Measurements from ENCODE around the gene CYB561. TPM values are rescaled to one million over a fixed set of nuclear protein-coding genes. Genes with fewer than 3 reads are reported as not detected.

The CYB561 gene
- total and polyA plus RNA-seq, 2 experiments from 2014 or later = 15.9 to 19.1 TPM

GRCh38 chr17:63464691-63465236 lies 18.7 kb upstream of the CYB561 start:
- H3K4me2 ChIP-seq (ENCODE audit: unreplicated experiment) = no peak overlapping the region
- peaks cover 28% of the 10 kb centered on the region for H3F3A ChIP-seq (ENCODE audit: insufficient read depth)
- H3K36me3 ChIP-seq (ENCODE audit: low read depth) = no peaks in the 10 kb centered on the region
- no peaks in the 10 kb centered on the region for H3K27me3 ChIP-seq (replicated peaks; ENCODE audit: insufficient read depth)
- no peak overlapping the region for H3K9ac ChIP-seq
- no peaks in the 10 kb centered on the region for H3K9me2 ChIP-seq (ENCODE audit: insufficient read depth)
- WGBS, 2 experiments (ENCODE audit: low coverage in 1 of 2, low lambda C conversion rate in 2 of 2, missing lambda C conversion rate in 2 of 2) = 82 to 90% methylated on average over 4 of the region's 4 CpGs
- DNase-seq = no peak
- peaks cover 23% of the 10 kb centered on the region for H3K4me1 ChIP-seq (ENCODE audit: insufficient read depth)
- H3K27ac ChIP-seq = no peak overlapping the region
- H4K20me1 ChIP-seq (ENCODE audit: insufficient read depth) = no peaks in the 10 kb centered on the region
- TF ChIP-seq EZH2phosphoT487 (IDR thresholded peaks at IDR 0.05; ENCODE audit: insufficient read depth, low read depth) (no peak), EZH2 (IDR thresholded peaks at IDR 0.05; ENCODE audit: insufficient read depth, poor library complexity, severe bottlenecking) (no peak)
- no peaks in the 10 kb centered on the region for H3K9me3 ChIP-seq (ENCODE audit: low read depth)
- H3K79me2 ChIP-seq (ENCODE audit: insufficient read depth) = no peaks in the 10 kb centered on the region
- H2AFZ ChIP-seq = no peak overlapping the region
- in situ Hi-C loops (cut with MboI) = no loop called here
- no peak overlapping the region for H3K4me3 ChIP-seq

GRCh38 chr17:63463771-63464170 lies 17.7 kb upstream of the CYB561 start:
- Histone ChIP-seq H3K36me3 (ENCODE audit: low read depth) (no peaks in the 10 kb centered on the region), H3K4me2 (ENCODE audit: unreplicated experiment) (no peak overlapping the region), H3K4me1 (ENCODE audit: insufficient read depth) (peaks cover 23% of the 10 kb centered on the region), H3K4me3 (no peak overlapping the region), H3K27ac (no peak overlapping the region), H3K9ac (no peak overlapping the region), H3K79me2 (ENCODE audit: insufficient read depth) (no peaks in the 10 kb centered on the region), H2AFZ (no peak overlapping the region), H3K9me3 (ENCODE audit: low read depth) (no peaks in the 10 kb centered on the region), H4K20me1 (ENCODE audit: insufficient read depth) (no peaks in the 10 kb centered on the region), H3F3A (ENCODE audit: insufficient read depth) (peaks cover 29% of the 10 kb centered on the region), H3K9me2 (ENCODE audit: insufficient read depth) (no peaks in the 10 kb centered on the region), H3K27me3 (replicated peaks; ENCODE audit: insufficient read depth) (no peaks in the 10 kb centered on the region)
- DNase-seq = no peak
- WGBS, 2 experiments (ENCODE audit: low coverage in 1 of 2, low lambda C conversion rate in 2 of 2, missing lambda C conversion rate in 2 of 2) = 47 to 56% methylated on average over 3 of the region's 3 CpGs
- TF ChIP-seq EZH2phosphoT487 (IDR thresholded peaks at IDR 0.05; ENCODE audit: insufficient read depth, low read depth) = no peak
- no peak for TF ChIP-seq EZH2 (IDR thresholded peaks at IDR 0.05; ENCODE audit: insufficient read depth, poor library complexity, severe bottlenecking)
- in situ Hi-C loops (cut with MboI) = no loop called here

GRCh38 chr17:63460018-63460417 lies 13.9 kb upstream of the CYB561 start:
- H4K20me1 ChIP-seq (ENCODE audit: insufficient read depth) = no peaks in the 10 kb centered on the region
- H3K79me2 ChIP-seq (ENCODE audit: insufficient read depth) = no peaks in the 10 kb centered on the region
- TF ChIP-seq EZH2phosphoT487 (IDR thresholded peaks at IDR 0.05; ENCODE audit: insufficient read depth, low read depth) (no peak), EZH2 (IDR thresholded peaks at IDR 0.05; ENCODE audit: insufficient read depth, poor library complexity, severe bottlenecking) (no peak)
- H2AFZ ChIP-seq = no peak overlapping the region
- H3K4me3 ChIP-seq = no peak overlapping the region
- no peak for DNase-seq
- peaks cover 23% of the 10 kb centered on the region for H3K4me1 ChIP-seq (ENCODE audit: insufficient read depth)
- no peaks in the 10 kb centered on the region for H3K9me3 ChIP-seq (ENCODE audit: low read depth)
- no peaks in the 10 kb centered on the region for H3K36me3 ChIP-seq (ENCODE audit: low read depth)
- peak overlapping the region; percentile 80; the same call in 1 of the 2 replicates for H3K9ac ChIP-seq
- H3K27me3 ChIP-seq (replicated peaks; ENCODE audit: insufficient read depth) = no peaks in the 10 kb centered on the region
- in situ Hi-C loops (cut with MboI) = no loop called here
- H3K27ac ChIP-seq = peak overlapping the region; percentile 85; the same call in 1 of the 2 replicates
- H3K9me2 ChIP-seq (ENCODE audit: insufficient read depth) = no peaks in the 10 kb centered on the region
- peaks cover 33% of the 10 kb centered on the region for H3F3A ChIP-seq (ENCODE audit: insufficient read depth)
- 66 to 68% methylated on average over 9 of the region's 9 CpGs for WGBS, 2 experiments (ENCODE audit: low coverage in 1 of 2, low lambda C conversion rate in 2 of 2, missing lambda C conversion rate in 2 of 2)
- peak overlapping the region; percentile 93 for H3K4me2 ChIP-seq (ENCODE audit: unreplicated experiment)

- peaks cover 23% of the 10 kb centered on the region for H3K4me1 ChIP-seq (ENCODE audit: insufficient read depth)
- WGBS, 2 experiments (ENCODE audit: low coverage in 1 of 2, low lambda C conversion rate in 2 of 2, missing lambda C conversion rate in 2 of 2) = 87 to 95% methylated on average over 4 of the region's 4 CpGs
- H2AFZ ChIP-seq = no peak overlapping the region
- no peaks in the 10 kb centered on the region for H4K20me1 ChIP-seq (ENCODE audit: insufficient read depth)
- no peaks in the 10 kb centered on the region for H3K79me2 ChIP-seq (ENCODE audit: insufficient read depth)
- H3K27me3 ChIP-seq (replicated peaks; ENCODE audit: insufficient read depth) = no peaks in the 10 kb centered on the region
- H3K9me2 ChIP-seq (ENCODE audit: insufficient read depth) = no peaks in the 10 kb centered on the region
- in situ Hi-C loops (cut with MboI) = no loop called here
- no peak overlapping the region for H3K27ac ChIP-seq
- H3K9me3 ChIP-seq (ENCODE audit: low read depth) = no peaks in the 10 kb centered on the region
- no peak overlapping the region for H3K4me3 ChIP-seq
- DNase-seq = no peak
- H3F3A ChIP-seq (ENCODE audit: insufficient read depth) = peaks cover 28% of the 10 kb centered on the region
- no peak overlapping the region for H3K9ac ChIP-seq
- no peak overlapping the region for H3K4me2 ChIP-seq (ENCODE audit: unreplicated experiment)
- no peak for TF ChIP-seq EZH2phosphoT487 (IDR thresholded peaks at IDR 0.05; ENCODE audit: insufficient read depth, low read depth)
- no peak for TF ChIP-seq EZH2 (IDR thresholded peaks at IDR 0.05; ENCODE audit: insufficient read depth, poor library complexity, severe bottlenecking)
- H3K36me3 ChIP-seq (ENCODE audit: low read depth) = no peaks in the 10 kb centered on the region
Measured at GRCh38 chr17:63458478-63458877, 12.4 kb upstream of the CYB561 start.

All from GM23248 (cell line).